Measurements from ENCODE around the gene ST6GALNAC3. TPM values are rescaled to one million over a fixed set of nuclear protein-coding genes. Genes with fewer than 3 reads are reported as not detected.
"Not testable (repeated sequence)": the region's sequence is repeated elsewhere in the genome, so short reads cannot be mapped to it uniquely, and the experiment has no call there.

ST6GALNAC3 gene
- total RNA-seq, 4 donors from 2014 or later, result 1.00 to 5.7 (median 1.9) TPM; not detected in 1

- TF ChIP-seq EP300 (IDR thresholded peaks at IDR 0.05; ENCODE audit: low read depth) (no peak), CTCF (IDR thresholded peaks at IDR 0.05) (no peak), POLR2A (IDR thresholded peaks at IDR 0.05) (no peak), POLR2AphosphoS5 (IDR thresholded peaks at IDR 0.05) (no peak)
- Histone ChIP-seq H3K4me1 (no peaks in the 10 kb centered on the region), H3K9me3 (no peaks in the 10 kb centered on the region), H3K27ac (no peak overlapping the region), H3K27me3 (no peaks in the 10 kb centered on the region), H3K4me3 (no peak overlapping the region), H3K36me3 (no peaks in the 10 kb centered on the region)
- in situ Hi-C loops (cut with MboI; ENCODE audit: low pct_ligation_motif_present in 1 of 4, low pct_unique_long_range_greater_than_20kb in 1 of 4, low sequenced_read_pairs in 3 of 4), result no loop called here
- whole genome bisulfite sequencing, 2 donors (ENCODE audit: low coverage in 1 of 2), result 80 to 92% methylated on average over 4 to 5 of the region's 5 CpGs
- DNase-seq, result no peak
- intact Hi-C loops (cut with DNase I; ENCODE audit: low total_unique reads), result no loop called here
These were observed 47.3 kb downstream of the ST6GALNAC3 start for GRCh38 chr1:76121850-76122249.

GRCh38 chr1:76122271-76122670 is 47.7 kb downstream of the ST6GALNAC3 start:
- TF ChIP-seq CTCF (IDR thresholded peaks at IDR 0.05) (no peak), POLR2AphosphoS5 (IDR thresholded peaks at IDR 0.05) (no peak), EP300 (IDR thresholded peaks at IDR 0.05; ENCODE audit: low read depth) (no peak), POLR2A (IDR thresholded peaks at IDR 0.05) (no peak)
- in situ Hi-C loops (cut with MboI; ENCODE audit: low pct_ligation_motif_present in 1 of 4, low pct_unique_long_range_greater_than_20kb in 1 of 4, low sequenced_read_pairs in 3 of 4) (no loop called here), intact Hi-C loops (cut with DNase I; ENCODE audit: low total_unique reads) (no loop called here)
- Histone ChIP-seq H3K4me1 (no peaks in the 10 kb centered on the region), H3K27ac (no peak overlapping the region), H3K9me3 (no peaks in the 10 kb centered on the region), H3K4me3 (no peak overlapping the region), H3K36me3 (no peaks in the 10 kb centered on the region), H3K27me3 (no peaks in the 10 kb centered on the region)
- DNase-seq, result no peak
- WGBS, 2 donors (ENCODE audit: low coverage in 1 of 2), result 73% methylated on average over 3 to 5 of the region's 5 CpGs

GRCh38 chr1:76123411-76124064 is 49.0 kb downstream of the ST6GALNAC3 start:
- H3K4me3 ChIP-seq; in situ Hi-C loops (cut with MboI; ENCODE audit: low pct_ligation_motif_present in 1 of 4, low pct_unique_long_range_greater_than_20kb in 1 of 4, low sequenced_read_pairs in 3 of 4); H3K27ac ChIP-seq; DNase-seq; intact Hi-C loops (cut with DNase I; ENCODE audit: low total_unique reads); H3K9me3 ChIP-seq; H3K36me3 ChIP-seq; H3K27me3 ChIP-seq; H3K4me1 ChIP-seq: not testable (repeated sequence)
- WGBS, 2 donors (ENCODE audit: low coverage in 1 of 2), result 80 to 96% methylated on average over 5 of the region's 5 CpGs

- H3K27me3 ChIP-seq, result no peaks in the 10 kb centered on the region
- in situ Hi-C loops (cut with MboI; ENCODE audit: low pct_ligation_motif_present in 1 of 4, low pct_unique_long_range_greater_than_20kb in 1 of 4, low sequenced_read_pairs in 3 of 4), result no loop called here
- no peak overlapping the region for H3K4me3 ChIP-seq
- no peaks in the 10 kb centered on the region for H3K4me1 ChIP-seq
- no peak for DNase-seq
- intact Hi-C loops (cut with DNase I; ENCODE audit: low total_unique reads), result no loop called here
- TF ChIP-seq POLR2A (IDR thresholded peaks at IDR 0.05), result no peak
- TF ChIP-seq EP300 (IDR thresholded peaks at IDR 0.05; ENCODE audit: low read depth), result no peak
- TF ChIP-seq CTCF (IDR thresholded peaks at IDR 0.05), result no peak
- TF ChIP-seq POLR2AphosphoS5 (IDR thresholded peaks at IDR 0.05), result no peak
- no peak overlapping the region for H3K27ac ChIP-seq
- WGBS, 2 donors (ENCODE audit: low coverage in 1 of 2), result 80 to 92% methylated on average over 2 to 7 of the region's 7 CpGs
- no peaks in the 10 kb centered on the region for H3K36me3 ChIP-seq
- no peaks in the 10 kb centered on the region for H3K9me3 ChIP-seq
These were observed 49.6 kb downstream of the ST6GALNAC3 start for GRCh38 chr1:76124196-76124595.
